Kidney (tissue), 14 donors: ENCODE measurements around the gene KLF11. TPM values are rescaled to one million over a fixed set of nuclear protein-coding genes. Genes with fewer than 3 reads are reported as not detected.

Experiments used
- DNase-seq, 5 donors: peaks; one replicate each; pipeline ENCODE4 v3.0.0-alpha.2; 2013 to 2020
- FAIRE-seq: peaks from 2 replicates; lab custom pipeline; 2012; peaks lifted over from hg19 to GRCh38; lab: Jason Lieb, UNC
- H3K27ac ChIP-seq, 2 donors: one replicate each; pipeline ENCODE4 v1.7.0; 2013; ENCODE audit warnings: low read depth in 2 of 2, low read length in 2 of 2, inconsistent platforms in 1 of 2
- H3K27me3 ChIP-seq: one replicate; pipeline ENCODE4 v1.7.1; 2013; ENCODE audit warnings: low read length, inconsistent platforms; ENCODE audit not compliant: control insufficient read depth, insufficient read depth
- H3K36me3 ChIP-seq, 3 donors: one replicate each; pipeline versions ENCODE4 v1.7.0 to v1.7.1; 2013; ENCODE audit warnings: low read length in 3 of 3, control low read depth in 1 of 3, inconsistent platforms in 1 of 3; ENCODE audit not compliant: insufficient read depth in 3 of 3, control insufficient read depth in 2 of 3
- H3K4me1 ChIP-seq, 3 donors: one replicate each; pipeline versions ENCODE4 v1.7.0 to v1.7.1; 2013; ENCODE audit warnings: low read length in 3 of 3, inconsistent platforms in 1 of 3, low read depth in 1 of 3; ENCODE audit not compliant: control insufficient read depth in 2 of 3, insufficient read depth in 2 of 3
- H3K4me3 ChIP-seq, 3 donors: one replicate each; pipeline versions ENCODE4 v1.7.0 to v1.8.1; 2013; ENCODE audit warnings: low read length in 3 of 3, control low read depth in 1 of 3, inconsistent platforms in 1 of 3
- H3K9ac ChIP-seq, 3 donors: one replicate each; pipeline versions ENCODE4 v1.7.0 to v1.7.1; 2013; ENCODE audit warnings: low read length in 3 of 3, control low read depth in 1 of 3, inconsistent platforms in 1 of 3
- H3K9me3 ChIP-seq, 3 donors: one replicate each; pipeline versions ENCODE4 v1.7.0 to v1.7.1; 2013; ENCODE audit warnings: low read length in 3 of 3, control low read depth in 1 of 3, inconsistent platforms in 1 of 3; ENCODE audit not compliant: control insufficient read depth in 2 of 3, insufficient read depth in 1 of 3
- CTCF ChIP-seq: IDR thresholded peaks from 3 replicates; pipeline ENCODE4 v1.5.1; 2012; ENCODE audit warnings: mild to moderate bottlenecking, moderate library complexity, borderline replicate concordance; ENCODE audit not compliant: insufficient read depth; ENCODE audit errors: extremely low read depth
- intact Hi-C: fragments of 100-400 bp; cut with DNase I; formaldehyde crosslinking; loops from one replicate; pipeline ENCODE4 v1.11.1; 2022
- polyA plus RNA-seq: library from polyadenylated mRNA; stranded (reverse); fragments of 350-450 nt; fragmentation: Illumina TruSeq; extraction: RNeasy Lipid Tissue Mini Kit (QIAGEN cat#74804); gene quantifications from one replicate; pipeline ENCODE4 v1.2.3, GENCODE V29; 2014; ENCODE audit warnings: low read depth, low replicate concordance; ENCODE audit not compliant: insufficient read depth
- total RNA-seq: library from RNA; stranded (reverse); fragmentation: NEBNext Ultra II Directional; extraction: Animal tissue kit (Norgen Biotek cat#: 25700); gene quantifications from one replicate; pipeline ENCODE4 v1.2.1, GENCODE V29; 2021
- donor health status: control.
- donor health status: control.
- donor health status: control.
- donor health status: control.
- donor health status: control.
- donor health status: DM: yes; HTN: yes; CAD: no.
- donor health status: Normal renal cell carcinoma (clear cell type).

KLF11 gene
- total and polyA plus RNA-seq, 2 donors from 2014 or later = 9.4 to 34.0 TPM

GRCh38 chr2:10007435-10007834 is 35.9 kb upstream of the KLF11 start:
- no peak for TF ChIP-seq CTCF
- Histone ChIP-seq H3K4me1 (peaks cover 0 to 12% (median 11%) of the 10 kb centered on the region in 3 donors), H3K4me3 (no peak overlapping the region), H3K27me3 (no peaks in the 10 kb centered on the region), H3K9me3 (no peaks in the 10 kb centered on the region), H3K9ac (no peak overlapping the region), H3K27ac (no peak overlapping the region), H3K36me3 (no peaks in the 10 kb centered on the region)
- peak in 1 of 5 donors; percentile 28 for DNase-seq
- no peak for FAIRE-seq
- intact Hi-C loops = no loop called here

- Histone ChIP-seq H3K9ac (no peak overlapping the region), H3K27me3 (no peaks in the 10 kb centered on the region), H3K36me3 (no peaks in the 10 kb centered on the region), H3K4me3 (no peak overlapping the region), H3K4me1 (peaks cover 0 to 12% (median 11%) of the 10 kb centered on the region in 3 donors), H3K9me3 (no peaks in the 10 kb centered on the region), H3K27ac (peak overlapping the region in 1 of 2 donors; percentile 41)
- FAIRE-seq (no peak), DNase-seq (peak in 1 of 5 donors; percentile 29)
- intact Hi-C loops = no loop called here
- no peak for TF ChIP-seq CTCF
These were observed 35.2 kb upstream of the KLF11 start for GRCh38 chr2:10007921-10008808.

- H3K27me3 ChIP-seq = no peaks in the 10 kb centered on the region
- intact Hi-C loops = no loop called here
- no peak overlapping the region for H3K27ac ChIP-seq
- no peaks in the 10 kb centered on the region for H3K36me3 ChIP-seq
- no peak overlapping the region for H3K4me3 ChIP-seq
- FAIRE-seq (no peak), DNase-seq (peak in 1 of 5 donors; percentile 15)
- H3K9ac ChIP-seq = no peak overlapping the region
- TF ChIP-seq CTCF = no peak
- no peaks in the 10 kb centered on the region for H3K9me3 ChIP-seq
- H3K4me1 ChIP-seq = peaks cover 0 to 12% (median 11%) of the 10 kb centered on the region in 3 donors
These were observed 34.6 kb upstream of the KLF11 start for GRCh38 chr2:10008809-10009176.
